Activated CD8-positive, alpha-beta memory T cell treated with anti-CD3 and anti-CD28 coated beads for 4 hours (primary cell): ENCODE data around the gene SHROOM3.

ENCODE experiments used
- DNase-seq, 2 donors: peaks; one replicate each; pipeline ENCODE4 v3.0.0-alpha.2; 2020; ENCODE audit warnings: low read depth in 2 of 2

SHROOM3 gene

DNA sequence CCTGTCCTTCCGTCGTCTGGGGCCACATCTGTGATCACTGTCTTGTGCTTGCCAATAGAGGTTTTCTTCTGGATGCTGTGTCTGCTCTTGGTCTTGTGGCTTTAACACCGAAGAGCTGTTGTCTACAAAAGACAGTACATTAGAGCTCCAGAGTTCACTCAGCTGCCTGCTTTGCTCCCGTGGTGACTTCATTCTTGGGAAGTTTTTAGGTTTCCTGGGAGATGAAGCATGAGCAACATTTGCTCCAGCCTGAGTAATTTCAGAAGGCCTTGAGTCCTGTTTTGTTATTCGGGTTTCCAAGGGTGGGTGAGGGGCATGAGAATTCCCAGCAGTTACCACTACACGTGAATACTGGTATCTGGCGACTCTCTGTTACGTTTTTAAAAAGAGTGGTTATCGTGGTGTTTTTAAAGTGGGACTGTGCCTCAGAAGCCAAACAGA, 189.2 kb downstream of the SHROOM3 start:
- no peak for DNase-seq

DNA sequence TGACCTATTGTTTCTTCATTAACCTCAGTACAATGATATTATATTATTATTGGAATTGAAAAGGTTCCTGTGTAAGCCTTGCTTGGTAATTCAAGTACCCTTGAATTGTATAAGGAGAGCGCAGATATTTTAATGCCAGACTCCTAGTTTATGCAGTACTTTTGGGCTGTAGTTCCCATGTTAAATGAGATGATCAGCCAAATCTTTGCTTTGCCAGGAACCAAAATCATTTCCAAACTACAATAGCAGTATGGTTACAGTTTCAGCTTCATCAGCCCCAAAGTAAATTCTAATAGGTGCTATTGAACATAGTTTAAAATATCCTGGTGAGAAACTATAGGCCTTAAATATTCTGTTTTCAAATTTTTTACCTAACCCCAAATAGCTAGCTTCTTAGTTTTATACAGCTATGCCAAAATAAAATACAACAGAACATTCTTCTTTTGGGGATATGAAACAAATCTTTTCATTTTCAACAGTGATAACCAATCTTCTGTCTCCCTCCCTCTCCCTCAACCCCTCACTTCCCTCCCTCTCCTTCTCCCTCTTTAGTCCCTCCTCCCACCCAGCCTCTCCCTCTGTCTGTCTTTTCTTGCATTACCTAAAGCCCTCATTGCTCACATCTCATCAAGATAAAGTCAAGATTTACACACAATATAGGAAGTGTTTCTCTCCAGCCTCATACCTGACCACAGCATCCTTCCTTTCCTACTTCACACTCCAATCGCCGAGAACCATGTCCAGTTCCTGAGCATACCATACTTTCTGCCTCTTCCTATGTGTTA, 190.1 kb downstream of the SHROOM3 start:
- no peak for DNase-seq

DNA sequence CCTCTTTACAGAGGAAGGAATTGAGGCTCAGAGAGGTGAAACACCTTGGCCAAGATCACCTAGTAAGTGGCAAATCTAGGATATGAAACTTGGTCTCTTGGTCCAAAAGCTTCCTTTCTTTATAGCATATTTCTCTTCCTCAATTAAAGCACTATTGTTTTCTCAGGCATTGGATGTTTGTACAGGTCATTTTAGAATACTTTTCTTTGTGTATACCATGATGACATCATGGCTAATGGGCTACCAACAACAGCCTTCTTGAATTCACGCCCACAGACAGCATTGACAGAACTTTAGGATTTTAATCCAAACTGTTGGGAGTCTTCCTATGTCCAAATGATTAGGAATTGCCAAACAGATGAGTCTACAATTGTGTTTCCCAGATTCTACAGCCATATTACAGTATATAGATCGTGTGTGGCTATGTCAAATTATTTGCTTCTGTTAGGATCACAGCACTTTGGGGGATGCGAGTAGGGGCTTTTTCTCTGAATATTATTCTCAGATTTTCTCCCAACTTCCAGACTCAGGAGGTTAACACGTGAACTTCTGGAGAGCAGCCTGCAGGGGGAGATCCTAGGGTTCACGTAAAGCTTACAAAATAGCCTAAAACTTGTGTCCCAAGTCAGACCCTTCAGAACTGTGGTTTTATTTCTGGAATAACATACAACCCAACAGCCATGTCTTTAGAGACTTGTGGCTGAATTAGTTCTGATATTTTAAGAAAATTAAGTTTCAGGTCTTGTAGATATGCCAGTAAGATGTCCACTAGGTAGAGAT, 191.8 kb downstream of the SHROOM3 start:
- DNase-seq = no peak

DNA sequence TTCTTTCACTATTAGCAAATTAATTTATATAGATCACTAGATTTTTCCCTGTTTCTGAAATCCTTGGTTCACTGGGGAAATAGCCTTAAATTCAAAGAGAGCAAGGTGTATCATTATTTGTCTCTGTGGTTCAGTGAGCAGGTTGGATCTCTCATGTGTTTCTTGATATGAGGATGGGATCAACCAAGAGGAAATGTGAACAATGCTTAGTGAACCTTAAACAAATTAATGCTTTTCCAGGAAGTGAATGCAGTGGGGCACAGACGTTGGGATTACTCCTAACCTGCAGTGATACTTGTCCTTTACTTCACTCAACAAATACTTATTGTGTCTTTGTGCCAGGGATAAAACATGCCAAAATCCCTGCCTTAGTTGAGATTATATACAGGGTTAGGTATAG, 193.2 kb downstream of the SHROOM3 start:
- DNase-seq = no peak

DNA sequence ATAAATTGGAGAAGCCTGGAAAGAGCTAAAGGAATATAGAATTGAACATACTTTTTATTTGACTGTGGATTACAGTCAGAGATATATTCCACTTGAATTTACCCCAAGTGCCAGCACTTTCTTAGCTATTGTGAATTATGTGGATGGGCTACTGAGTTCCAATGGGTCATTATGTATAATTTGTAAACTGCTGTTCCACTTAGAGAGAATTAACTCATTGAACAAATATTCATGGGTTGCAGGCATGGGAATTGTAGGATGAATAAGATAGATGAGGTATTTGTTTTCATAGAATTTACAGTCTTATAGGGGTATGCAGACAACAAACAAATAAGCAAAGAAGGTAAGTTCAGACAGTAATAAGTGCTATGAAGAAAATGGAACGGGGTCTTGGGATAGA, 195.7 kb downstream of the SHROOM3 start:
- no peak for DNase-seq

DNA sequence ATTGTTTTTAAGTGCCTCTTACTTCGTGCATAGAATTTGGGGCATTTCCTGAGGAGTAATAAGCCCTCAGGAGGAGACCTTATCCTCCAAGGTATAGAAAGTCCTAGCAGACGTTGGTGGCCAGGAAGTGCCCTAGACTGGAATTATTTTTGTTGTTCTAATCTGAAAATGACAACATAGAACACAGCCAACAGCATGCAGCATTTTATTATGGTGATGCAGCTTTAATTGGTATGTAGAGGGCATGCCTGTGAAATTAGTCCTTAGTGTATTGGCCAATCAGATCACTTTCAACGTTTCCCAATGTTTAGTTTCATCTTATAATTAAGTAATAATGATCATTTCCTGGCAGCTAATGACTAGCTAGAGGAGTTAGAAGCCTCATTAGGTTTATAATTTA, 199.2 kb downstream of the SHROOM3 start:
- no peak for DNase-seq

DNA sequence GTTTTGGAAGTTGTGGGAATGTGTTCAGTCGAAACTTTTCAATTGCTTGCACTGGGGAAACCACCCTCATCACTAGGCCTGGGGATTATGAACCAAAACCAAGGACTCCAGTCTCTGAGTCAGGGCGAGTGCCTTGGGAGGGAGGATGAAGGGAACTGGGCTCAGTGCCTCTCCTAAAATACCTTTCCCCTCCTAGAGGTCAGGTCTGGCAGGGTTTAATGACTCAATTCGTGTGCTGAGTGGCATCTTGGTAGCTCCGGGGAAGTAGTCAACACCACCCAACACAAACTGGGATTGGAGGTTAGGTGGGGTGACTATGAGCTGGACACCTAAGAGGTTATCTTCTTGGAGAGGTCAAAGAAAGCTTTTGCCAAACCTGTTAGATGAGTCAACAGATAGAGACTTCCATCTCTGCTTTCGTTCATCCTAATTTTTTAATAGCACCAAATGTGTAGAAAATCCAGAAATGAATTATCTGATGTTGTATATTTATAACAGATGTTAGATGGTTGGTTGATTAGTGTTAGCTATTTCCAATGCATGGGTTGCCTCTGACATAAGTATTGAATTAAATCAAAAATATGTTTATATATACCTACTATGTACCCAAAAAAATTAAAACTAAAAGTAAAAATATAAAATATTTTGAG, 202.8 kb downstream of the SHROOM3 start:
- no peak for DNase-seq

DNA sequence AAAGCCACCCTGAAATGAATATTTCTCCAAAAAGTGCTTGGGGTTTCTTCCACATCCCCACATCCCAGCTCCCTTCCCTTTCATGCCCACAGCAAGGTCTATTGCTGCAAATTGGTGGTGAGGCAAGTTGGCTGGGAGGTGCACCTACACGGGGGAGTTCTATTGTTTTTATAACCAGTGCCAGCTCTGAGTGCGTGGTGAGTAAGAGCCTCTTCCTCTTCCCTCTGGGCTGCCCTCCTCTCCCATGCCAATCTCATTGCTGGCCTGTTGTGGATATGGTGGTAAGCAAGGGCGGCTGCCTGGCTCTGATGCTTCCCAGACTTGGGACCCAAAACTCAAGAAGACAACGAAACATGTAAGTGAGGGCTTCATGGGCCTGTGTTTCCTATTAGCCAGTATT, 204.3 kb downstream of the SHROOM3 start:
- DNase-seq = no peak

DNA sequence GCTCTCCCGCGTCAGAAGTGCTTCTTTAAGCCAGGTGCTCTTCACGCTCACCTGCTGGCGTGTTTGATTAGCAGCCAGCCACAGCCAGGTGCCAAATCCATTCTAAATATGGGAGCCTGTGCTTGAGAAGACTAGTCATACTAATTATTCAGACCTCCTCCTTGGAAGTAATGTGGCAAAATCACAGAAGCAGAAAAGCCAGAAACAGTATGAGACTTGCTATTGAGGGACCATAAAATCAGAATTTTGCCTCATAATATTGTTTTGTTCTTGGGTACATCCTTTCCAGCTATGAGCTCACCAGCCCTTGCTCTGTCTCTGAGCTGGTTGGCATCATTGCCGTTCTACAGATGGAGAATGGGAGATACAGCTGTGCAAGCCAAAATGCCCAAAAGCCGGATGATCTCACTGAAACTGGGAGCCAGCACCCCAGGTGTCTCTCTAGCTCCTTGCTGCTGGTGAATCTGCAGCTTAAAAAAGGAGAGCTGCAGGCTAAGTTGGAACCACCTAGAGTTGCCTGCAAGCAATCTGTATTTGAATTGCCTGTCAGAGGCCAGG, 205.4 kb downstream of the SHROOM3 start:
- no peak for DNase-seq

DNA sequence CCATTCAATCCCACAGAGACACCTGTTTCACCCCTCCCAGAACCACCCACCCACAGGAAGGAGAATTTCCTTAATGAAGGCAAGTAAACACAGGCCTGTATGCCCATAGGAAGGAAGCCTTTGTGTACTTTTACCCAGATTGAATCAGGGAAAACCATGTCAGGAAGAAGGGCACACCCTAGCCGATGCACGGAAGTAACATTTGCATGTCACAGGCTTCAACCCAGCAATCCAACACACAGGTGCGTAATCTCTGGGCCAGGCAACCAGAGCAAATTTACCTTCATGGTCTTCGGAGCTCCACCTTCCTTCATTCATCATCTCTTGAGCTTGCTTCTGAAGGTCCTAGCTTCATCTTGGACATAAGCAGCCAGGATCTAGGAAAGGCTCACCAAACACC, 206.3 kb downstream of the SHROOM3 start:
- no peak for DNase-seq

DNA sequence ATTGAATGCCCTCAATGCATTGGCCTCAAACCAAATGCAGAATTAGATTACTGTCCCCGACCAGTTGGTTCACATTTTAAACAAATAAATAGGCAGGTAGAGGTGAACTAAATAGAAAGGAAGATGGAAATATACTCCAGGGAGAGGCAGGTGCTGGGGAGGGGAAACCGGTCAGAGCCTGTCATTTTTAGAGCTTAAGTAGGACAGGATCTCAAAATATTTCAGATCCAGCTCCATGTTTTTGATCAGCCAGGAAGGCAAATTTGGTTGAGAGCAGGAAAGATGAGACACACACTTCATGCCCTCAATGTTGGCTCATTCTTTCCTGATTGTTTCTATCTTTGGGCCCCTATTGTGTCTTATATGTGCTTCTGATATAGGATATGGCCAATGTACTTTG, 206.7 kb downstream of the SHROOM3 start:
- no peak for DNase-seq

DNA sequence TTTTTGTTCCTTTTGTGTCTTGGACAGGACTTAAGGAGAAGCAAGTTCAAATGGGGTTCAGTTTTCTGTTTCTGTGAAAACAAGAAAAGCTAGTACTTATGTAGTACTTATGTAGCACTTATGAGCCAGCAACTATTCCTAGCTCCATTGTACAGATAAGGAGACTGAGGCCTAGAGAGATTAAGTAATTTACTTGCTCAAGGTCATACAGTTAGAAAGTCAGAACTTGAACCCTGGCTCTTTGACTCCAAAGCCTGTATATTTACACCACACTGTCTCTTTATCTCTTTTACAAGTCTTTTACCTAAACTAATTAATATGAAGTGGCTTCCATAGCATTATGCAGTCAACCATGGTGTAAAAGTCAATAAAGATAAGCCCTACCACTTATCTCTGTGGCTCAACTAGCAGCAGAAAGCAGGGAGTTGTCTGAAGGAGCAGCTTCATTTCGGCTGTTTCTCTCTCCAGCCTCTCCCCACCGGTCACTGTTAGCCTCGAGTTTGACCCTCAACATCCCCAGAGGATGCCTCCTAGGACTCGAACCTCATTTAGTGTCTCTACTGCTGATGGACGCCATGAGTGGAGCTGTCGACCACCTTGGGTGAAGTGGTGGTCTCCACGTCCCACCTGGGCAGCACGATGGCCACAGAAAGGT, 209.9 kb downstream of the SHROOM3 start:
- DNase-seq = no peak

DNA sequence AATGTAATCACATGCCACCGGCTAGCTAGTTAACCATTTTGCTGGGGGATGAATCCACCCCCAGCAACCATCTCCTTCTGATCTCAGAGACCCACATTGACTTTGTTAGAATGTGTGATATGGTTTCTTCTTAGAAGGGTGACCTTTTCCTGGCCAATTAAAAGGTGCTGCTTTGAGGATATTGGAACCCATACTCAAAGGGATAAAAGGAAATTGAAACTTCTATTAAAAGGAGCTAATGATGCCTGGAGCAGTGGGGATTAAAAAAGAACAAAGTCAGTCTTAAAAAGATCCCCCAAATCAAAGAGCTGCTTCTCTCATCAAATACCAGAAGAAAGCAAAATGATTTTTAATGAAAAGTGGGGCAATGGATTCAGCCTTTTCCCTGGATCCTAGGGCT, 214.1 kb downstream of the SHROOM3 start:
- no peak for DNase-seq

DNA sequence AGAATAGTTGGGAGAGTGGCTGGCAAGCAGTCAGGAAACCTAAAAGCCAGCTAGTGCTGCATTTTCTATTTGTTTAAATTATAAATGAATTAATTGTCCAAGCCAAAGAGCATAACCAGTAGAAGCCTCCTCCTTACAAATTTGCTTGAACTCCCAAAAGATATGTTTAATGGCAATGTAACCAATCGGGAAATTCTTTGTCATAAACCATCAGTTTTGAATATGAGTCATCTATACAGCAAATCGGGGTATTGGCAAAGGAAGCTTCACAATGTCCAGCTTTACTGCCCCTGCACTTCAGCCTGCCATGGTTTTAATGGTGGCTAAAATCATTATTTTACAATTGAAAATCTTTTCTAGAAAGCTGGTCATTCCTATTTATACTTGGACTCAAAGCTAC, 216.6 kb downstream of the SHROOM3 start:
- no peak for DNase-seq

DNA sequence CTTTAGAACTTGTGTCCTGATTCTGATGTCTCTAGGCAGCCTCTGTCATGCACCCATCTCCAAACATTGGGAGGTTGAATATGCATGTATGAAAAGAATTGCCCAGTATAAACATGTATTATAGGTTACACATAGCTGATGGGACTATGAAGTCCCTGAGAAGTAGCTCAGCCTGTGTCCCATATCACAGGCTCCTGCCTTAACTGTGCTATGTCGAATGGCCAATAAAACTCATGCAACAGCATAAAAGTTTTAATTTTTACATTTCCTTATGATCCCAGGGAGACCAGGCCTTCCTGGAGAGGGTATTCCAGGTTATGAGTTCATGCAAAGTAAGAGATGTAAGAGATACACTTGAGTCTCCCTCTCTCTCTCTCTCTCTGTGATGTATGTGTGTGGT, 217.4 kb downstream of the SHROOM3 start:
- no peak for DNase-seq

DNA sequence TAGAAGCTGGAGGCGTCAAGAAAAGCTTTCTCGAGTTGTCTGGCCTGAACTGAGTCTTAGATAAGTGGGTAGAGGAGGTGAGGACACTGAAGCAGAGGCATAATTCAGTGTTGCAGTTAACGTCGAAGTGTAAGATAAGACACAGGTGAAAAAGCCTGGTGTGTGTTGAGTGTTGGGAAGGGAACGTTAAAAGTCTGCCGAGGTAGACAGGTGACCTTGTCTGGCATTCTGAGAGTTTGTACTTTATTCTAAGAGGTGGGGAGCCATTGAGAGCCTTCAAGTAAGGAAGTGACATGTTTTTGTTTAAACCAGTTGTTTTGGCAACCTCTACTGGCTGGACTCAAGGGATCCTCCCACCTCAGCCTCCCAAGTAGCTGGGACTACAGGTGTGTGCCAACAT, 219.1 kb downstream of the SHROOM3 start:
- DNase-seq = no peak

DNA sequence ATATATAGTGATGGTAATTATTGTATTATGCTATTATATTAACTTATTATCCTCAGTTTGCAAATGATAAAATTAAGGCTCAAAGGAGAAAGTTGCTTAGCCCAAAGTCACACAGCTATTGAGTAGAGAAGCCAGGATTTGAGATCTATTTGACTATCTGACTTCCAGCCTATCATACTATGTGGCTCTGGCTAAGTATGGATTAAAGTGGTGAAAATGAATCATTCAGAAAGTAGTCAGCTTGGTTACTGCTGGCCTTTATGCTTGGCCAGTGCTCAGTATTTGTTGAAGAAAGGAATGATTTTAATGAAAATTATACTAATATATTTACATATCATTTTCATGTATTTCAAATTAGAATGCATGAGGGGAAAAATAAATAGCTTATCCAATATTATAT, 219.8 kb downstream of the SHROOM3 start:
- no peak for DNase-seq

DNA sequence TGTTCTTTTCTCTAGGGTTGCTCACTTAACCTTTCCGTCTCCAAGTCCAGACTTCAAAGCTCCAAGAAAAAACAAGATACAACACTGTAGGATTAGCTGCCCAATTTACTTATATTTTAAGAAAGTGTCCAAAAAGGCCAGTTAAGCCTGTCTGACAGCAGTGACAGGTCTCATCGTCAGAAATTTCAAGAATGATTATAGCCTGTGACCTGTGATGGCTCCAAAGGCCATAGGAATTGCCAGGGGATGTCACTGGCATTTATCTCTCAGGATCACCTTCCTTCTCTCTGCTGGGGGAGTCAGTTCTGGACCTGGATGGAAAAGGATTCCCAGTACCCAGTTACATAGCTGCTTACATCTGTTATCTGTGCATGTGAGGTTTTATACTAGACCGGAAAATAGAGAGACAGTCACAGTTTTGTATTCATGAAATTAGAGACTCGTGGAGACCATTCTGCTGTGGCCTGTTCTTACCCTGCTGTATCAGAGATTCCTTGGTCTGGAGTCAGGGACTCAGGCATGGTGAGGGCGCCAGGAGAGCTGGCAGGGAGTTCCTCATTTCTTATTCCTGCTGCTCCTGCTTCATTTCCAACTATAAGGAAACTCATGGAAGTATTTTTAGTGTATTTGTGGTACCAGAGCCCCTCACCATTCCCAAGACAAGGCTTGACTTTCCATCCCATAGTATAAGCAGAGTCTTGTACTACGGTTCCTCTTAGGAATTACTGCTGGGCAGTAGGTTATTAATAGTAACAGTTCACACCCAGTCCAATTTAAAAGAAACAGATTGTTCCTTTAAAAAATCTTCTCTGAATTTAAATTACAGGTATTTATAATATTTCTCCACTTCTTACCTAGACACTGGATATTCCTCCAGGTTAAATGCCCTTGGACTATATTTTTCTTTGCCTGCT, 220.8 kb downstream of the SHROOM3 start:
- no peak for DNase-seq

DNA sequence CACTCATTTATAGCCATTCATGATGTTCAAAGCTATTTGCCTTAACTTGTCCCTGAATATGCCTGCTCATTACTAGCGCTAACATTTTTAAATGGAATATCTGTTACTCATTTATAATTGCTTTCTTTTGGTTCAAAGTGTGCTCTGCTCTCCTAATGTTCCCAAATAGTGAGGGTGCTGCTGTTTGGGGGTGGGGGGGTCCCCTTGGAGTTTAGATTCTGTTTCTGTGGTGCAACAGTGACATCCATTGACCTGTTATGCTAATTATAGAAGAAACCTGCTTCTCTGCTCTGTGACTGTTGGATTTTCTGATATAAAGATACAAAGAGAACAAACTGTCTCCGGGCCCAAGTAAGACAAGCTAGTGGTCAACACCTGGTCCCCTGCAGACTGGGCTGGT, 222.4 kb downstream of the SHROOM3 start:
- DNase-seq = no peak

DNA sequence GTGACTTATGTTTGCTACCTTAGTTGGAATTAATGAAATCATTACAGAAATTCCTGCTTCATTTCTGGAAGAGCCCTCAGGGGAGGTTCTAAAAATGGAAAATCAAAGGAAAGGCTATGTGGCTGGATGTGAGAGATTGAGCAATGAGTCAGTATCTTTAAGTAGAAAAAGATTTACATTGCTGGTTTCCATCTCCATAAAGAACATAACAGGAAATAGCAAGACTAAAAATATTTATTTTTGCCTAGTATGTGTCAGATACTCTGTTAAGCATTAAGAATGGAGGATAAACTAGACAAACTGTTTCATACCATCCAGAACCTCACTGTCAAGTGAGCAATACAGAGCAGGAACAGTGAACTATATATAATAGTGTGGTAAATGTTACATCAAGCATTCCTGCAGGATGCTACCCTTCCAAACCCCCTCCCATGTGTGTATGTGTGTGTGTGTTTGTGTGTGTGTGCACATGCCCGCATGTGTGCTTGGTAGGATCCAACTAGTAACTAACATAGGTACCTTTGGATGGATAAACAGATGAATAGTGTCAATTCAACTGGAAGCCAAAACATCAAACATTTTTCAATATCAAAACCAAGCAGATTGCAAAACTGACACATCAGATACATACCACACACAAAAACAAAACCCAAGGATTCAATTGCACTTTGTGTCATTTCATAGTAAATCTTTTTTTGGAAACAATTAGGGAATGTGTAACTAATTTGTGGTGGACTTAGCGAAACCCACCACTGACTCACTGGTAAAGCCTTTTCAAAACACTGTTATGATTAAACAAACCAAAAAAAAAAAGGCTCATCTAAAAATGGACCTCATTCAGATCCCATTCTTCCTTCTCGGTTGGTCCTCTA, 223.4 kb downstream of the SHROOM3 start:
- DNase-seq = no peak
